B cell (primary cell): Measurements from ENCODE around the gene RSRC2. TPM values are rescaled to one million over a fixed set of nuclear protein-coding genes. Genes with fewer than 3 reads are reported as not detected.

ENCODE experiments used
- ATAC-seq: fragments of 200-7000 bp; cut with Tn5 transposase; one replicate; pipeline ENCODE4 v1.10.0; 2021; ENCODE audit warnings: low read depth, mild to moderate bottlenecking, moderate number of reproducible peaks, moderate library complexity
- CTCF ChIA-PET: fragments of 350-600 bp; sonication (Branson Sonifier 250); formaldehyde crosslinking; loops from one replicate; lab custom pipeline; 2021; ENCODE audit warnings: antibody characterized with exemption, inconsistent platforms; lab: Charles Lee
- POLR2A ChIA-PET: fragments of 350-600 bp; sonication (Branson Sonifier 250); formaldehyde crosslinking; loops from one replicate; lab custom pipeline; 2021; ENCODE audit warnings: antibody characterized with exemption; lab: Charles Lee
- DNase-seq: peaks from one replicate; pipeline ENCODE4 v3.0.0; 2013
- H2AFZ ChIP-seq: 2 replicates; pipeline ENCODE4 v1.6.1; 2012; ENCODE audit warnings: mild to moderate bottlenecking, low read depth, low read length; ENCODE audit not compliant: insufficient read depth, poor library complexity, severe bottlenecking
- H3K27ac ChIP-seq, 2 donors: 1 replicate in 1 of 2; 2 replicates in 1 of 2; pipeline ENCODE4 v1.5.1; 2012 to 2013; ENCODE audit warnings: low read length in 2 of 2, mild to moderate bottlenecking in 2 of 2, moderate library complexity in 1 of 2
- H3K27me3 ChIP-seq, 4 experiments: fragments of 200-600 bp in 1 of 4; sonication (generic) in 1 of 4; replicated peaks in 1 of 4; 1 replicate in 2 of 4; 2 replicates in 2 of 4; pipeline versions ENCODE4 v1.6.1 to v1.7.0; 2013 to 2016; ENCODE audit warnings: low read length in 3 of 4, mild to moderate bottlenecking in 2 of 4, mixed read lengths in 1 of 4, moderate library complexity in 1 of 4; ENCODE audit not compliant: insufficient read depth in 4 of 4, control insufficient read depth in 3 of 4; ENCODE audit errors: control extremely low read depth in 1 of 4
- H3K36me3 ChIP-seq, 2 experiments: replicated peaks in 1 of 2; 1 replicate in 1 of 2; 2 replicates in 1 of 2; pipeline versions ENCODE4 v1.6.1 to v1.7.1; 2013; ENCODE audit warnings: low read length in 1 of 2; ENCODE audit not compliant: insufficient read depth in 2 of 2, control insufficient read depth in 1 of 2; ENCODE audit errors: control extremely low read depth in 1 of 2, extremely low read depth in 1 of 2
- H3K4me1 ChIP-seq, 2 donors: fragments of 200-600 bp in 1 of 2; sonication (generic) in 1 of 2; 1 replicate in 1 of 2; 2 replicates in 1 of 2; pipeline versions ENCODE4 v1.5.1 to v1.6.1; 2013 to 2017; ENCODE audit warnings: low read length in 2 of 2; ENCODE audit not compliant: control insufficient read depth in 2 of 2, insufficient read depth in 2 of 2
- H3K4me2 ChIP-seq: replicated peaks from 2 replicates; pipeline ENCODE3; 2012; ENCODE audit warnings: mild to moderate bottlenecking, low read depth, low read length; ENCODE audit not compliant: poor library complexity, severe bottlenecking
- H3K4me3 ChIP-seq, 5 experiments: fragments of 200-600 bp in 1 of 5; sonication (generic) in 1 of 5; 1 replicate in 3 of 5; 2 replicates in 2 of 5; pipeline versions ENCODE4 v1.5.1 to v1.7.0; 2011 to 2016; ENCODE audit warnings: low read length in 4 of 5, mild to moderate bottlenecking in 4 of 5, low read depth in 2 of 5, control low read depth in 1 of 5, moderate library complexity in 1 of 5; ENCODE audit not compliant: insufficient read depth in 1 of 5; ENCODE audit errors: control extremely low read depth in 1 of 5, extremely low read depth in 1 of 5
- H3K79me2 ChIP-seq: fragments of 200-600 bp; sonication (generic); one replicate; pipeline ENCODE4 v1.6.0; 2016; ENCODE audit warnings: low read length; ENCODE audit not compliant: control insufficient read depth, insufficient read depth
- H3K9ac ChIP-seq: fragments of 200-600 bp; sonication (generic); 2 replicates; pipeline ENCODE4 v1.6.1; 2017; ENCODE audit warnings: mild to moderate bottlenecking, low read length, moderate library complexity
- H3K9me3 ChIP-seq, 3 donors: one replicate each; pipeline versions ENCODE4 v1.6.1 to v1.7.1; 2013; ENCODE audit warnings: low read length in 2 of 3; ENCODE audit not compliant: control insufficient read depth in 2 of 3, insufficient read depth in 1 of 3; ENCODE audit errors: control extremely low read depth in 1 of 3
- H4K20me1 ChIP-seq: 2 replicates; pipeline ENCODE4 v1.6.0; 2012; ENCODE audit warnings: mild to moderate bottlenecking, low read length; ENCODE audit not compliant: insufficient read depth, control insufficient read depth, poor library complexity, severe bottlenecking
- H3K27ac Mint-ChIP-seq: one replicate; pipeline ENCODE4 v1.8.0; 2021; ENCODE audit warnings: mixed read lengths
- H3K27me3 Mint-ChIP-seq: one replicate; pipeline ENCODE4 v1.8.0; 2021; ENCODE audit warnings: mixed read lengths
- H3K4me1 Mint-ChIP-seq: one replicate; pipeline ENCODE4 v1.8.0; 2021; ENCODE audit warnings: mixed read lengths
- H3K4me3 Mint-ChIP-seq: one replicate; pipeline ENCODE4 v1.8.0; 2021; ENCODE audit warnings: mixed read lengths
- H3K9me3 Mint-ChIP-seq: one replicate; pipeline ENCODE4 v1.8.0; 2022; ENCODE audit warnings: mixed read lengths; ENCODE audit not compliant: insufficient read depth
- CTCF ChIP-seq: fragments of 200-600 bp; IDR thresholded peaks from one replicate; pipeline ENCODE4 v1.8.0; 2022; ENCODE audit warnings: antibody characterized with exemption, mild to moderate bottlenecking
- EZH2 ChIP-seq: IDR thresholded peaks from 2 replicates; pipeline ENCODE4 v1.6.1; 2012; ENCODE audit warnings: borderline replicate concordance, low read depth, mild to moderate bottlenecking, moderate library complexity, low read length; ENCODE audit not compliant: insufficient read depth, poor library complexity, severe bottlenecking
- WGBS: methylation state at CpG from one replicate; pipeline ENCODE4 v1.1.5; 2013; ENCODE audit warnings: missing lambda C conversion rate; ENCODE audit not compliant: insufficient coverage; 5-methylcytosine and 5-hydroxymethylcytosine counted together
- intact Hi-C: fragments of 100-400 bp; cut with micrococcal nuclease; formaldehyde crosslinking; loops from one replicate; pipeline ENCODE4 v1.10.0; 2022
- polyA plus RNA-seq: library from polyadenylated mRNA; depleted of rRNA; stranded (reverse); fragments of >200 nt; gene quantifications from 2 replicates; pipeline ENCODE4 v1.2.3, GENCODE V29; 2012
- total RNA-seq, 2 donors: library from RNA; stranded (reverse); fragments of 120-200 nt in 1 of 2; gene quantifications; 1 replicate in 1 of 2; 2 replicates in 1 of 2; pipeline versions ENCODE4 v1.2.3 to v1.2.4, GENCODE V29; 2013 to 2022

The RSRC2 gene
- total and polyA plus RNA-seq, 2 donors (not counting 1 experiment from before 2014, with no cell fraction given) = 56.2 to 151 TPM

- DNase-seq (no peak), ATAC-seq (no peak)
- ChIA-PET POLR2A (interaction anchor here (0.5 to 0.7 kb wide), 3 partner anchors 32 to 441 kb away, joined by 3 to 9 read pairs (median 6); no protein-coding TSS in a partner anchor), CTCF (interaction anchor here (0.6 to 2.1 kb wide), 2 partner anchors 54 to 60 kb away, joined by 3 to 6 read pairs; no protein-coding TSS in a partner anchor)
- no peak overlapping the region for H3K4me3 Mint-ChIP-seq
- Histone ChIP-seq H3K9ac (no peak overlapping the region), H3K9me3 (no peaks in the 10 kb centered on the region), H4K20me1 (no peaks in the 10 kb centered on the region), H3K27me3 (no peaks in the 10 kb centered on the region), H3K4me3 (no peak overlapping the region), H3K27ac (no peak overlapping the region), H3K4me2 (no peak overlapping the region), H2AFZ (no peak overlapping the region), H3K36me3 (no peaks in the 10 kb centered on the region), H3K79me2 (no peaks in the 10 kb centered on the region), H3K4me1 (peaks cover 0 to under 1% of the 10 kb centered on the region in 2 donors)
- no peak overlapping the region for H3K27ac Mint-ChIP-seq
- no CpG with 5 or more reads among the region's 2 CpGs for WGBS
- TF ChIP-seq CTCF (no peak), EZH2 (no peak)
- no peaks in the 10 kb centered on the region for H3K9me3 Mint-ChIP-seq
- intact Hi-C loops = no loop called here
- H3K4me1 Mint-ChIP-seq = peaks cover 3% of the 10 kb centered on the region
- no peaks in the 10 kb centered on the region for H3K27me3 Mint-ChIP-seq
Observed at GRCh38 chr12:122459211-122459610, 67.5 kb downstream of the RSRC2 start.
